ENCODE measurements around the gene FURIN.
A peak's percentile ranks its signal among the peaks of the same experiment; 100 is the strongest.
"Not testable (repeated sequence)": the region's sequence is repeated elsewhere in the genome, so short reads cannot be mapped to it uniquely, and the experiment has no call there.

FURIN gene

DNA sequence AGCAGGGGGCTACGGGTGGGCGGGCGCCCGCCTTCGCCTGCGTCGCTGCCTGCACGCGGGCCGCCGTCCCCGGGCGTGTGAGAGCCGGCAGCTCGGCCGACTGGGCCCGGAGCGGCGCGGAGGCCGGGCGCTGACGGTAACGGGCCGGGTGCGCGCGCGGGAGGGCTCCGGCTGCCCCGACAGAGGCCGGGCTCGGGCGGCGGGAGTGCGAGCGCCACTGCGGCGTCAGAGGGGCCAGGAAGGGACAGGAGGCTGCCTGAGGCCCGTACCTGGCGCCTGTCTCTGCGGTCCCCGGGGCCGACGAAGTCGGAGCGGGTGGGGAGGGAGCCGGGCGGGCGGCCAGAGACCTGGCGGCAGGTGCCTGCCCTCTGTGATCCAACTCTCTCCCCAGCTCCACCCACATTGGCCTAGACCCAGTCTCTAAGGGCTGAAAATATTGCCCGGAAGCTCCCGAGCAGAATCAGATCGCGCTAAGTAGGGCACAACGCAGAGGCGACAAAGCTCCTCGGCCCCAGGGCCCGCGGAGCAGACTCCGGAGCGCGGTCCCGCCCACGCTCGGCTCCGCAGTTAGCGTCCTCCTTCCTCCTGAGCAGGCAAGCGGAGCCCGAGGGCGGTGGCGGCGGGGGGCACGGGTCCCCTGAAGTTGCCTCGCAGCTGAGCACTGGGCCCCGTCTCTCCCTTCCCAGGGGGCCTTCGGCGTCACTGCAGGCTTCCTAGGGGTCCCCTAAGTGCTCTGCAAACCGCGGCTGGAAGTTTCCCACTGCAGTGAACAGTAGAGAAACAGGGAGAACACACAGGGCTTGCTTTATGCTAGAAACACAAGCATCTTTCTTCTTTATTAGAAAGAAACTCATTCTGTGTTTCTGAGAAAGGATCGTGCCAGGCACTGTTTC lies 34.7 kb downstream of the FURIN start, which contains the start of gene MAN2A2:
Gene MAN2A2 (plus strand): TSS at position 463 of the 893 bp plus-strand sequence. CDS start 906 bp downstream, outside the sequence.
- DNase-seq (ENCODE audit: low read depth in 2 of 2): peak in 1 of 2 donors; percentile 59

DNA sequence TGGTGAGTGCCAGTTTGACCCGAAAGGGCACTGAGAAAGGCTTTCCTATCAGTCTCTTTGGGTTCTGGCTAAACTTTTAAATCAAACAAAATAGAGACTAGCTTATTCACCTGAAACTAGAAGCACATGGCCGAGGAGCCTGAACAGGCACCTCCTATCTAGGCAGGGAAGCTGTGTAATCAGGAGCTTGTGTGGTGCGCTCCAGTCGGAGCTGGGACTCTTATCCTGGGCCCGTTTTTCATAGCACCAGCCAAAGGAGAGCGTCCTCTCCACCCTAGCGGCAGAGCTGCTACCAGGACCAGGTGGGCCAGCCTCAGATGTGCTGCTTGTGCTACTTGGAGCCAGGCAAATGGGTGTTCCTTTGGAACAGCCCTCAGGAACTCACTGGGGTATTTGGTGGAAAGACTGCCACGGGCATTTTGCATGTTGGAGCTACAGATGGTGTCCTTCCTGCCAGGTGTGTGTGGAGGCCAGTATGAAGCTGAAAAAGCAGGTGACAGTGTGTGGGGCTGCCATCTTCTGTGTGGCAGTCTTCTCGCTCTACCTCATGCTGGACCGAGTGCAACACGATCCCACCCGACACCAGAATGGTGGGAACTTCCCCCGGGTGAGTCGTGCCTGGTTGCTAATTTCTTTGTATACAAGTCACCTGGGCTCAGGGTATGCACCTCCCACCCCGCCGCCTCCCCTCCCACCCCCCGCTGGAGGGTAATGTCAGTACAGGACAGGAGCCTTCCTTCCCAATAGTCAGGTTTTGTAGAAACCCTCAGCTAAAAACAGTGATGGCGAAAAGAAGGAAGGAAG lies 35.5 kb downstream of the FURIN start:
- DNase-seq (ENCODE audit: low read depth in 2 of 2): no peak

DNA sequence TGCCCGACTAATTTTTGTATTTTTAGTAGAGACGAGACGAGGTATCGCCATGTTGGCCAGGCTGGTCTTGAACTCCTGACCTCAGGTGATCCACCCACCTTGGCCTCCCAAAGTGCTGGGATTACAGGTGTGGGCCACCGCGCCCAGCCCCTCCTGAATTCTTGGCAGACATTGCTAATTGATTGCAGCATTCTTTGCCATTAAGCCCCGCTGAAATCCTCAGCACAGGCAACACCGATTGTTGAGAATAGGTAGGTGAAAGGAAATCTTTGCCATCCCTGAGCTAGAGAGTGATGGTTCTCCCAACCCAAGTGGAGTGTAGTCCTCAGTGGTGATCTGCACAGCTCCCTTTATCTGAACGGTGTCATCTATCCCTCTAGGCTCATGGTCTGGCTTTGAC lies 36.4 kb downstream of the FURIN start:
- no peak for DNase-seq (ENCODE audit: low read depth in 2 of 2)

DNA sequence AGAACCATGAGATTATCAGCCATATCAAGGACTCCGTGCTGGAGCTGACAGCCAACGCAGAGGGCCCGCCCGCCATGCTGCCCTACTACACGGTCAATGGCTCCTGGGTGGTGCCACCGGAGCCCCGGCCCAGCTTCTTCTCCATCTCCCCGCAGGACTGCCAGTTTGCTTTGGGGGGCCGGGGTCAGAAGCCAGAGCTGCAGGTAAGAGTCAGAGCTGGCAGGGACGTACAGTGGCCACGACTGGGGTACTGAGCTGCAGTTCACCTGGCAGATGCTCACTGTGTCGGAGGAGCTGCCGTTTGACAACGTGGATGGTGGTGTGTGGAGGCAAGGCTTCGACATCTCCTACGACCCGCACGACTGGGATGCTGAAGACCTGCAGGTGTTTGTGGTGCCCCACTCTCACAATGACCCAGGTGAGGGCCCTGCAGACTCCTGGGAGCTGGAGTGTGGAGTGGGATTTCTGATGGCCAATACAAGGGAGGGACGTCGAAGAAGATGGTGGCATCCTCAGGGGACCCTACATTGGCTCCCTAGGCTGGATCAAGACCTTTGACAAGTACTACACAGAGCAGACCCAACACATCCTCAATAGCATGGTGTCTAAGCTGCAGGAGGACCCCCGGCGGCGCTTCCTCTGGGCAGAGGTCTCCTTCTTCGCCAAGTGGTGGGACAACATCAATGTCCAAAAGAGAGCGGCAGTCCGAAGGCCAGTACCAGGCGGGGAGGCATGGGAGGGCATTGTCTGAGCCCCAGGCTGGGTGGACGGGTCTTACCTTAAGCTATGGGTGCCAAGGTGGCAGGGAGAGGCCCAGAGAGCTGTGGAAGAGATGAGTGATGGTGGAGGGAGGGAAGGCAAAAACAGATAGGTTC lies 37.2 kb downstream of the FURIN start:
- DNase-seq (ENCODE audit: low read depth in 2 of 2): no peak

DNA sequence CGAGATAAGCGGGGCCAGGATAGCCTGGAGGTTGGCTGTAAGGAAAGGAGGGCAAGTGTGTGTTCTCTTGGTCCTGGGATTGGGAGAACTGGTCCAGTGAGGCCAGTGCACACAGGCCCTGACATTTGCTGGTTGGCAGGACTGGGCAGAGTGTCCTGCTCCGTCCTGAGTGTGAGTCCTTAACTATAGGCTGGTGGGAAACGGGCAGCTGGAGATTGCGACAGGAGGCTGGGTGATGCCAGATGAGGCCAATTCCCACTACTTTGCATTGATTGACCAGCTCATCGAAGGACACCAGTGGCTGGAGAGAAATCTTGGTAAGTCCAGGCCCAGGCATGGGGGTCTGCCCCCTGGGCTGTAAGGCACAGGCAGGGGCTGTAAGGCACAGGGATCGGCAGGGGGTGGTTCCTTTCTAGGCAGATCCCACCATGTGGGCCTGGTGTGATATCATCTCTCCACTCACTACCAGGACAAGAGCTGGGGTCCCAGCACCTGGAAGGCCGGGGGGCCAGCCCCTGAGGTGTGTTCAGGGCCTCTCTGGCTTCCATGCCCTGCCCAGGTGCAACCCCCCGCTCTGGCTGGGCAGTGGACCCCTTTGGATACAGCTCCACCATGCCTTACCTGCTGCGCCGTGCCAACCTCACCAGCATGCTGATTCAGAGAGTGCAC lies 37.9 kb downstream of the FURIN start:
- no peak for DNase-seq (ENCODE audit: low read depth in 2 of 2)

DNA sequence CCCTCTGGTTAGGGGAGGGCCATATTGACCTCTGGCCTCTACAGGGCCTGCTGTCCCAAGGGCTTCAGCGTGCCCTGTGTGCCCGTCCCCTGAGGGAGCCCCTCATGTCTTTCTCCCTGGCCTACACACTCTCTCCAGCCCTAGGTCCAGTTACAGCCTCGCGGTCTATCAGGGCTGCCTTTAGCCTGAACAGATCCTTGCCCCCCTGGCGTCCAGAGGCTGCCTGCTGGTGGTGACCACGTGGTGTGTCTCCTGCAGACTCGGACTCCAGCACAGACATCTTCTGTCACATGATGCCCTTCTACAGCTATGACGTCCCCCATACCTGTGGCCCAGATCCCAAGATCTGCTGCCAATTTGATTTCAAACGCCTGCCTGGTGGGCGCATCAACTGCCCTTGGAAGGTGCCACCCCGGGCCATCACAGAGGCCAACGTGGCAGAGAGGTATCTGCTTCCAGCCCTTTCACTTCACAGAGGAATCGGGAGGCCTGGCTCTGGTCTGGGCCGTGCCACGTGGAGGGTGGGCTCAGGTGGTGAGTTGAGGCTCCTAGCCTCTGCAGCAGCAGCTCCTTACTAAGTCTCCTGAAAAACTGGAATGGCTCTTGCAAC lies 38.8 kb downstream of the FURIN start:
- DNase-seq (ENCODE audit: low read depth in 2 of 2): no peak

DNA sequence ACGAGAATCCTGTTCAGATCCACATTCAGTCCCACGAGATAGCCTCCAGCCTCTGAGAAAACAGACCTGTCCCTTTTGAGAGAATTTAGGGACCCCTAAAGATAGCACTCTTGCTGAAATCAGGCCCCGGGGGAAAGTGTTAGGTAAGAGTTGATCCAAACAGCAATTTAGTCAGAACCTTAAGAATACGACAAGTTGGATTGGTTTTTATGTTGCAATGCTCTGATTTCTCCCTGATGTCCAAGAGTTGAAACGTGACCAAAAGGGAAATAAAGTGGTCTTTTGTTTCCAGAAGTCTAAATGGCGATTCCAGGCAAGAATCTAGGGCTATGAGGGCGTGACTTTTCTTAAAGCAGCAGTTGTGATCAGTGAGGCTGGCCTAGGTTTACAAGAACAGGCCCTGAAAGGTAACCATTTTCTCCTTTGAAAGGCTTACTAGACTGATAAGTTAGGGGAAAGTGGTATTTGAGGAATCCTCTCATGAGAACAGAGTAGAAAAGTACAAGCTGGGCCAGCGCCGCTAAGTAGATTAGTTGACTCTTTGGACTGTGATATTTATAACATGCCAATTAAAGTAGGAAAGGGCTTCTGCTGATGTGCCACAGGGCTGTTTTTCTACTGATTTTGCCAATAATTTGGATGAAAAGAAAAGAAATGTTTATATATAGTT lies 39.6 kb downstream of the FURIN start:
- DNase-seq (ENCODE audit: low read depth in 2 of 2): no peak

DNA sequence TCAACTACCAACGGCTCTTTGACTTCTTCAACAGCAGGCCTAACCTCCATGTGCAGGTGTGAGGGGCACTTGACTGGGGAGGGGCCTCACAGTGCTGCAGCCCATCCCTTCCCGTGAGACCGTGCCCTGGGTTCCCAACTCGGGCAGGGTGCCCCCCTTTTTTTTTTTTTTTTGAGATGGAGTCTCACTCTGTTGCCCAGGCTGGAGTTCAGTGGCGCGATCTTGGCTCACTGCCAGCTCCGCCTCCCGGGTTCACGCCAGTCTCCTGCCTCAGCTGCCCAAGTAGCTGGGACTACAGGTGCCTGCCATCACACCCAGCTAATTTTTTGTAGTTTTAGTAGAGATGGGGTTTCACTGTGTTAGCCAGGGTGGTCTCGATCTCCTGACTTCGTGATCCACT lies 41.1 kb downstream of the FURIN start:
- not testable (repeated sequence) for DNase-seq (ENCODE audit: low read depth in 2 of 2)

DNA sequence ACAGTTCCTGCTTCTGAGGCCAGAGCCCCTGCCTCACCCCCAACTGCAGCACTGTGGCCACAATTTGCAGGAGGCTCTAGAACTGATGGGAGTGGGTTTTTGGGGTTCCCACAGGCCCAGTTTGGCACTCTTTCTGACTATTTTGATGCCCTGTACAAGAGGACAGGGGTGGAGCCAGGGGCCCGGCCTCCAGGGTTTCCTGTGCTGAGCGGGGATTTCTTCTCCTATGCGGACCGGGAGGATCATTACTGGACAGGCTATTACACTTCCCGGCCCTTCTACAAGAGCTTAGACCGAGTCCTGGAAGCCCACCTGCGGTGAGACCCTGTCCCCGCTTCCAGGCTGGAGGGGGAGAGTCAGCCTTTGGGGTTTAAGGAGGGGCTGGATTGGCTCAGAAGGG lies 41.6 kb downstream of the FURIN start:
- DNase-seq (ENCODE audit: low read depth in 2 of 2): no peak

DNA sequence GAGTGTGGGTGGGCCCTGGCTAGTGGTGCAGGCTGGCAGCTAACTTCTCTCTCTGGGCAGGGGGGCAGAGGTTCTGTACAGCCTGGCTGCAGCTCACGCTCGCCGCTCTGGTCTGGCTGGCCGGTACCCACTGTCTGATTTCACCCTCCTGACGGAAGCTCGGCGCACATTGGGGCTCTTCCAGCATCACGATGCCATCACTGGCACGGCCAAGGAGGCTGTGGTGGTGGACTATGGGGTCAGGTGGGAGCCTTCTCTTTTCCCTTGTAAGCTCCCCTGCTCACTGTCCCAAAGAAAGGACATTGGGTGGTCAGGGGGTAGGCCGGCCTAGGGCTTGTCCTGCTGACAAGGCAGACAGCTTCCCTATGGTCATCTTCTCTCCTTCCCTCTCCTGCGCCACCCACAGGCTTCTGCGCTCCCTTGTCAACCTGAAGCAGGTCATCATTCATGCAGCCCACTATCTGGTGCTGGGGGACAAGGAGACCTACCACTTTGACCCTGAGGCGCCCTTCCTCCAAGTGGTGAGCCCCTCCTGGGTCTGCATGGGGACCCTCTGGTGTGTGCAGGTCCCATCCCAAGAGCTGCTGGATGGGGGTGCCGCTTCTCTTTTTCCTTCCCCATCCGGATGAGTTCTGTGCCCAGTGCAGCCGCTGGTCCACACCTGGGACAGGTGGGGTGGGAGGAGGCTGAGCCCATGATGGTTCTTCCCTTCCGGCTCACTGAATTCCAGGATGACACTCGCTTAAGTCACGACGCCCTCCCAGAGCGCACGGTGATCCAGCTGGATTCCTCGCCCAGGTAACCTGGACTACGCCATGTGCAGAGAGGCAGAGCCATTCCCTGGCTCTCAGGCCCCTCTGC lies 42.3 kb downstream of the FURIN start:
- DNase-seq (ENCODE audit: low read depth in 2 of 2): no peak

DNA sequence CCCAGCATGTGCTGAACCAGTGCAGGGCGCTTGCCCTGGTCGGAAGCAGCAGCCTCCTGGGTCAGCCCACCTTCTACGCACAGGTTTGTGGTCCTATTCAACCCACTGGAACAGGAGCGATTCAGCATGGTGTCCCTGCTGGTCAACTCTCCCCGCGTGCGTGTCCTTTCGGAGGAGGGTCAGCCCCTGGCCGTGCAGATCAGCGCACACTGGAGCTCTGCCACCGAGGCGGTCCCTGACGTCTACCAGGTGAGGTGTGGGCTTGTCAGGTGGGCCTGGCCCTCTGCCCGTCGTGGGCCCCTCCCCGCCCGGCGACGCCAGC lies 42.9 kb downstream of the FURIN start:
- DNase-seq (ENCODE audit: low read depth in 2 of 2): no peak

DNA sequence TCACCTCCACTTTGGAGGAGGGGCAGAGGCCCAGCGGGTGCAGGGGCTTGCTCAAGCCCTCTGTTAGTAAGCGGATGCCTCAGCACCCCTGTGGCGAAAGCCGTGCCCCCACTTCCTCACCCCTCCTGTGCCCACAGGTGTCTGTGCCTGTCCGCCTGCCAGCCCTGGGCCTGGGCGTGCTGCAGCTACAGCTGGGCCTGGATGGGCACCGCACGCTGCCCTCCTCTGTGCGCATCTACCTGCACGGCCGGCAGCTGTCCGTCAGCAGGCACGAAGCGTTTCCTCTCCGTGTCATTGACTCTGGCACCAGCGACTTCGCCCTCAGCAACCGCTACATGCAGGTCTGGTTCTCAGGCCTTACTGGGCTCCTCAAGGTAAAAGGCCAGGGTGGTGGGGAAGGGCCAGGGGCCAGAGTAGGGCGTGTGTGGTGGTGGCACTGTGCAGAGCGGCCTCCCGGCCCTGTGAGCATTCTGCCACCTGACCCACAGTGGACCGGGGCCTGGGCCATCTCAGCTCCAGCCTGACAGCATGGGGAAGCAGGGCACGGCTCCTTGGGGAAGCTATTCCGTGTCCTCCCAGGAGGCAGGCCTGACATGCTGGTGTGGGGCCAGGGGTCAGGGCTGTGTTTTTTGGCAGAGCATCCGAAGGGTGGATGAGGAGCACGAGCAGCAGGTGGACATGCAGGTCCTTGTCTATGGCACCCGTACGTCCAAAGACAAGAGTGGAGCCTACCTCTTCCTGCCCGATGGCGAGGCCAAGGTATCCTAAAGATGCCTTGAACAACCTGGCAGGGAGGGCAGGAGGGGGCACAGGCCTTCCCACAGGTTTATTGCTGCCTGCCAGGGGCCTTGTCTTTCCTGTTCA lies 43.8 kb downstream of the FURIN start:
- no peak for DNase-seq (ENCODE audit: low read depth in 2 of 2)

DNA sequence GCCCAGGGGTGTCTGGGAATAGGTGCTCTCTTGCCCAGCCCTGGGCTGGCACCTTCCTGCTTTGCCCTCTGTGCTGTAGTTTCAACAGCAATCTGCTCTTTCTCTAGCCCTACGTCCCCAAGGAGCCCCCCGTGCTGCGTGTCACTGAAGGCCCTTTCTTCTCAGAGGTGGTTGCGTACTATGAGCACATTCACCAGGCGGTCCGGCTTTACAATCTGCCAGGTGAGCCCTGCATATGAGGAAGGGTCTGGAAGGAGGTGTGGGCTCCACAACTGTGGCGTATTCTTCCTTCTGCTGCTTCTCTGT lies 44.3 kb downstream of the FURIN start:
- no peak for DNase-seq (ENCODE audit: low read depth in 2 of 2)

DNA sequence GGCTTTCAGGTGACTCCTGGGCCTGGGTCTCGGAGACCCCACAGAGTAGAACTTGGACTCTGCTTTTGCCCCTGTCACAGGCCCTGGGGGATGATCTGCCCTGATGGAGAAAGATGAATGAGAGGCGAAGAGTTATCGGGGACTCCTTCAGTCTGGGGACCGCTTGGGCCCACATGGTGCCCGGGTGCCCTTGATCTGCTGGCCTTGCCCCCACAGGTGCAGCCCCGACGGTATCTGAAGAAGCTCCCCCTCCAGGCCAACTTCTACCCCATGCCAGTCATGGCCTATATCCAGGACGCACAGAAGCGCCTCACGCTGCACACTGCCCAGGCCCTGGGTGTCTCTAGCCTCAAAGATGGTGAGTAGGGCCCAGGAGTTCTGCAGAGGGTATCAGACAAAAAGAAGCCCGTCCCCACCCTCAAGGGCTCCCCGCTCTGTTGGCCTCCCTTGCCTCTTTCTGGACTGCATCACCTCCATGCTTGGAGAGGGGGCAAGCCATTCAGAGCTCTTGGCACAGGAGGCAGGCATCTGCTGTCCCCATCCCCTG lies 45.1 kb downstream of the FURIN start:
- no peak for DNase-seq (ENCODE audit: low read depth in 2 of 2)

DNA sequence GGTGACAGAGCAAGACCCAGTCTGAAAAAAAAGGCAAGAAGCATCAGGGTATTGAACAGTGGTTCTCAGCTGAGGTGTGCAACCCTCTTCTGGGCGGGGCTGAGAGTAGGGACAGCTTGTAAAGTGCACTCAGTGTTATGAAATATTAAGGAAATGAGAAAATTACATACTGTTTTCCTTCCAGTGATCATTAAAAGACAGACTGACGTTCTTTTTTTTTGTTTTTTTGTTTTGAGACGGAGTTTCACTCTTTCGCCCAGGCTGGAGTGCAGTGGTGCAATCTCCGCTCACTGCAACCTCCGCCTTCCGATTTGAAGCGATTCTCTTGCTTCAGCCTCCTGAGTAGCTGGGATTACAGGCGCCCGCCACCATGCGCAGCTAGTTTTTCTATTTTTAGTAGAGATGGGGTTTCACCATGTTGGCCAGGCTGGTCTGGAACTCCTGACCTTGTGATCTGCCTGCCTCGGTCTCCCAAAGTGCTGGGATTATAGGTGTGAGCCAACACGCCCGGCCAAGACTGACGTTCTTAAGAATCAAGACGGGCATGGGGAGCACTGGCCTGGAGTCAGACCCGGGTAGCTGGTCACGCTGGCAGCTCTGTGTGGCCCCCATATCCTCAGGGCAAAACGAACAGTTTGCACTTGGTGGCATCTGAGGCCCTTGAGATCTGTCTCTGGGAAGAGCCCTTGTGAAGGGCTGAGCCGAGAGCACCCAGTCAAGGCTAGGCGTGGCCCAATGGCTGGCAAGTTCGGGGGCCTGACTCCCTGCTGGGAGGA lies 46.1 kb downstream of the FURIN start:
- DNase-seq (ENCODE audit: low read depth in 2 of 2): no peak

DNA sequence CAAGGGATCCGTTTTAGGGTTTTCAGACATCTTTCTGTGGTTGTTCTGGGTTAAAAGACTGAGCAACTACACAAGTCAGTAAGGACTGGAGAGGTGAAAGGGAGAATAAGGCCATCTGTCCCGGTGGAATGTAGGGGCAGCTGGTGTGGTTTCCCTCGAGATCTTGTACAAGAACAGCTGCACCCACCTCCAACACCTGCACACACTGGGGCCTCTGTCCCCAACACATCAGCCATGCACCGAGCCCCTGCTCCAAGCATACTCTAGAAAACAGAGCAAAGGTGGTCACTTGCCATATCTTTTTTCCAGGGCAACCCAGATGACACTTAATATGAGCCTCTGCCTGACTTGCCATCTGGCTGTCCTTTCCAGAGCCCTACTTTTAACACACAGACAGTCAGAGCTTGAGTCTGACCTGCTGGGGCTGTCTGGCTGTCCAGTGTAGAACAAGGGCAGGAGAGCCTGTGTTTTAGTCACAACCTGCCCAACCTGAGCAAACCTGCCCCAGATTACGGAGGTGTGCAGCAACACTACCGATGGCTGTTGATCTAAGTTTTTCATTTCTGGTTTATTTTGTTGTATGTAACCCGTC lies 46.9 kb downstream of the FURIN start:
- DNase-seq (ENCODE audit: low read depth in 2 of 2): no peak

DNA sequence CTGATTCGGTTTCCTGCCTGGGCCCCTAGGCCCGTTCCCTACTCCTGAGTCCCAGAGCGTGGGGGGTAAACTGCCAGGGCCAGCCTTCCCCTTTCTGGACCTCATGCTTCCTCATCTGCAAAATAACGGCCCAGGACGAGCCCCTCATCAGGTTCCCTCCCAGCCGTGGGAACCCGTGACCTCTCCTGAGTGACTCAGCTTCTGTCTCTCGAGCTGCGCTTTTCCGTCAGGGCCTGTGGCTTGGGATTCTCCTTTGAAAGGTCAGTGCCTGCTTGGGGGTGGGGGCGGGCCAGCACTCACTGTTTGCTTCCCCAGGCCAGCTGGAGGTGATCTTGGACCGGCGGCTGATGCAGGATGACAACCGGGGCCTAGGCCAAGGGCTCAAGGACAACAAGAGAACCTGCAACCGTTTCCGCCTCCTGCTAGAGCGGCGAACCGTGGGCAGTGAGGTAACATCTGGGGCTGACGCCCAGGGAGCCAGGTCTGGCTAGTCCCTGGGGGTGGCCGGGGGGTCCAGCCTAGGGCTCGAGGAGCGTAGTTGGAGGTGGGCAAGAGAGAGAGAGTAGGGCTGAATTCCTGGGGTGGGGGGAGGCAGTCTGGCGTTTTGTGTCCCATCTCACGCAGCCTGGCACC lies 47.5 kb downstream of the FURIN start:
- DNase-seq (ENCODE audit: low read depth in 2 of 2): no peak
